Breast epithelium (tissue), 3 donors: ENCODE measurements around the gene NHERF2.

Experiments used
- POLR2A ChIP-seq: fragments of 450-650 bp; IDR thresholded peaks from one replicate; pipeline ENCODE4 v1.6.1; 2016; ENCODE audit warnings: antibody characterized with exemption, mild to moderate bottlenecking, moderate library complexity
- TF ChIP-seq, protein P1 (sequence below), 3 donors: fragments of 450-650 bp; IDR thresholded peaks; one replicate each; pipeline ENCODE4 v1.5.1; 2016 to 2017; ENCODE audit warnings: antibody characterized with exemption in 3 of 3, mild to moderate bottlenecking in 3 of 3, moderate library complexity in 3 of 3

DNA sequence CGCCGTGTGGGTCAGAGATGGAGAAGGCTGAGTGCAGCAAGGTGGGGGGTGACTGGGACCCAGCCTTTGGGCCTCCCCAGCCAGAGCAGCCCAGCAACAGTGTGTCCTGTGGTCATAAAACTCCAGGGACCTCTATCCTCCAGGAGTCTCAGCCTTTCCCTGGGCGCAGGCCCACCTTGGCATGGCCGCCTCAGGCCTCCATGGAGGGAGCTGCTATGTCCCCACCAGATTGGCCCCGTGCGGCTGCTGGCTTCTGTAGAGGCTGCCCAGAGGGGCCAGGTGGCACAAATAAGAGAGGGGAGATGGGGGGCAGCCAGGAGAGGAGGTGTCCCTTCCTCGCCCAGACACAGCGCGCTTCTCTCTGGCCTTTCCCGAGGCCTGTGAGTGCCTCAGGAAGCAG lies 39.5 kb upstream of the NHERF2 start:
- TF ChIP-seq, protein P1, sequence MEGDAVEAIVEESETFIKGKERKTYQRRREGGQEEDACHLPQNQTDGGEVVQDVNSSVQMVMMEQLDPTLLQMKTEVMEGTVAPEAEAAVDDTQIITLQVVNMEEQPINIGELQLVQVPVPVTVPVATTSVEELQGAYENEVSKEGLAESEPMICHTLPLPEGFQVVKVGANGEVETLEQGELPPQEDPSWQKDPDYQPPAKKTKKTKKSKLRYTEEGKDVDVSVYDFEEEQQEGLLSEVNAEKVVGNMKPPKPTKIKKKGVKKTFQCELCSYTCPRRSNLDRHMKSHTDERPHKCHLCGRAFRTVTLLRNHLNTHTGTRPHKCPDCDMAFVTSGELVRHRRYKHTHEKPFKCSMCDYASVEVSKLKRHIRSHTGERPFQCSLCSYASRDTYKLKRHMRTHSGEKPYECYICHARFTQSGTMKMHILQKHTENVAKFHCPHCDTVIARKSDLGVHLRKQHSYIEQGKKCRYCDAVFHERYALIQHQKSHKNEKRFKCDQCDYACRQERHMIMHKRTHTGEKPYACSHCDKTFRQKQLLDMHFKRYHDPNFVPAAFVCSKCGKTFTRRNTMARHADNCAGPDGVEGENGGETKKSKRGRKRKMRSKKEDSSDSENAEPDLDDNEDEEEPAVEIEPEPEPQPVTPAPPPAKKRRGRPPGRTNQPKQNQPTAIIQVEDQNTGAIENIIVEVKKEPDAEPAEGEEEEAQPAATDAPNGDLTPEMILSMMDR (IDR thresholded peaks at IDR 0.05) = no peak
- TF ChIP-seq POLR2A = no peak
